ENCODE data around the gene ZNF324B.
A peak's percentile ranks its signal among the peaks of the same experiment; 100 is the strongest.

Gene ZNF324B

DNA sequence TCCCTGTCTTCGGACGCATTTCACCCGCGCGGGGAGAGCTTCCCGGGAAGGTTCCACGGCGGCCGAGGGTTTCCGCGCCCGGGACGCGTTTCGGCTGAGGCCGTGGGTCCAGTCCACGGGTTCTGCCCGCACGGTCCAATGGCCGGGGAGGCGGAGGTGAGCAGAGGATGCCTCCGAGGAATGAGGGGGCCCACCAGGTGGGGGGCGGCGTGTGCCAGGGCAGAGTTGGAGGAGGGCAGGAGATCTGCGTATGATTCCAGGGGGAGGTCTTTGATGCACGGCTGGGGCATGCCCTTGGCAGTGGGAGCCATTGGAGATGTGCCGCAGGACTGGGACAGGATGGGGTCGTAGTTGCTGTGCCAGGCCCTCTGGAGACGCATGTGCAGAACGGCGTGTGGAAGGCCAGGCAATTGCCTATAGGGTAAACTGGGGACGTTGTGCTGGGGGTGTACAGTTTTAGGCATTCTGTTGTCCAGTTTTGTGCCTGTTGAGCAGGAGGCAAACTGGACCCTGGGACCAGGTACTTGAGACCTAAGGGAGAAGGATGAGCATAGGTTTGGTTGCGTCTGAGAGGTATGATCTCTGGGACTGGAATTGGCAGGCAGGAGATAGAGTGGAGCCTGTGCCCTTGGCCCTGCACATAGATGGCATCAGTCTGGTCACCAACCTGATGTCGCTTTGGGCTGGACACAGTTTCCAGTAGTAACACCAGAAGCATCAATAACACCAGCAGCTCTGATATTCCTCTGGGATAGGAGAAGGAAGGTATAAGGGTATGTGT is 42.2 kb upstream of the ZNF324B start:
- TF ChIP-seq CTCF (conservative IDR thresholded peaks at IDR 0.05): no peak
- TF ChIP-seq ZFX (IDR thresholded peaks at IDR 0.05): peak; percentile 72
- peak overlapping the region; percentile 88 for H3K27ac ChIP-seq

- no peak overlapping the region for H3K27ac ChIP-seq
- no peak for TF ChIP-seq CTCF (conservative IDR thresholded peaks at IDR 0.05)
- TF ChIP-seq ZFX (IDR thresholded peaks at IDR 0.05): no peak
Observed at GRCh38 chr19:58416604-58417003, 34.8 kb upstream of the ZNF324B start.

GRCh38 chr19:58417071-58417470 is 34.4 kb upstream of the ZNF324B start:
- TF ChIP-seq CTCF (conservative IDR thresholded peaks at IDR 0.05): no peak
- TF ChIP-seq ZFX (IDR thresholded peaks at IDR 0.05): no peak
- no peak overlapping the region for H3K27ac ChIP-seq

GRCh38 chr19:58428617-58429016 is 22.8 kb upstream of the ZNF324B start:
- H3K27ac ChIP-seq: no peak overlapping the region
- no peak for TF ChIP-seq CTCF (conservative IDR thresholded peaks at IDR 0.05)
- no peak for TF ChIP-seq ZFX (IDR thresholded peaks at IDR 0.05)

- no peak overlapping the region for H3K27ac ChIP-seq
- TF ChIP-seq ZFX (IDR thresholded peaks at IDR 0.05): no peak
- TF ChIP-seq CTCF (conservative IDR thresholded peaks at IDR 0.05): no peak
Observed at GRCh38 chr19:58429745-58430144, 21.7 kb upstream of the ZNF324B start.

DNA sequence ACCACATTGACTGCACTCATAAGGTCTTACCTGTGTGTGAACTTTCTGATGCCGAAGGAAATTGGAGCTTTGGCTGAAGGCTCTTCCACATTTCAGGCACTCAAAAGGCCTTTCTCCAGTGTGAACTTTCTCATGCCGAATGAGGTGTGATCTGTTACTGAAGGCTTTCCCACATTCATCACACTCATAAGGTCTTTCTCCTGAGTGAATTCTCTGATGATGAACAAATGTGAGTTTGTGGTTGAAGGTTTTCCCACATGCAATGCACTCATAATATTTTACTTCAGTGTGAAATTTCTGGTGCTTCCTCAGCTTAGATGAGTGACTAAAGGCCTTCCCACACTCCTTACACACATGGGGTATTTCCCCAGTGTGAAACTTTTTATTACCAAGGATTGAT is 17.2 kb upstream of the ZNF324B start:
- TF ChIP-seq CTCF (conservative IDR thresholded peaks at IDR 0.05): no peak
- no peak for TF ChIP-seq ZFX (IDR thresholded peaks at IDR 0.05)
- no peak overlapping the region for H3K27ac ChIP-seq

DNA sequence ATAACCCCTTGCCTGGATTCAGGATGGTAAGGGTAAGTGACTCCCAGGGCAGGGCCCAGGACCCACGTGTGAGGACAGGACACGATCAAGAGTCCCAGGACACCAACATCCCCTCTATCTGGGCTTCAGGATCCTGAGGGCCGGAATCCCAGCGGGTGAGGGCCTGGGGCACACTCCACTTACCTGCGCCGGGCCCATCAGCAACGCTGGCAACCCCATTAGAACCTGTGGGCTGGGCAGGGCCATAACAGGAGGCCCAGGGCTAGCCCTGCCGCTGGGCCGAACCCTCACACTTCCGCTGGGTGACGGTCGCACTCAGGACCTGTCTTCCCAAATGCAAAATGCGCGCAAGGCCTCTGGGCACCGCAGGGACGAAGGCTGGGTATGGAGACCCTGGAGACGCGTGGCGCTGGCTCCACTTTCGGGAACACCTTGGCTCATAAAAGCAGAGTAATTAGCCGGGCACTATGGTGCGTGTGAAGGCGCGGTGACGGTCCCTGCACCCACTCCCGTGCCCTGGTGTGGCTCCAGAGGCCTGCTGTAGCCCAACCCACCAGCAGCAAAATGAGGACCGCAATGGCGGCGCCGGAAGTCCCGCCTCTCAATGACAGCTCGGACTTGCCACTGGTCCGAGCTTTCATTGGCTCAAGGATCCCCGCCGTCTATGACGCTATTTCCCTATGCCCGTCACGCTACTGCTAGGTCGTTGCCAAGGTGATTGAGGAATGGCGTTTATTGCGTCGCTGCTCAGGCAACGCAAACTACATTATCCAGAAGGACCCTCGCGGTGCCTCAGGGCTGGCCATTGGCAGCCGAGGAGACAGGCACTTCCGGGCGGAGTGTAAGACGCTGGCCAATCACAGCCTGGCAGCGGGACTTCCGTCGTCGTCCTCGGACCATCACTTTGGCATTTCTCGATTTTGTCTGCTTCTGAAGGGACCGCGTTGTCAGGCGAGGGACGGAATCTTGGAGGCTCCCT is 11.6 kb upstream of the ZNF324B start, which contains the start of gene ZNF132:
TSS of gene ZNF132 (minus strand) at position 578 of the 979 bp plus-strand sequence. CDS start at position 246, 332 bp downstream.
- H3K27ac ChIP-seq: no peak within 1 kb of the TSS; the same call in 1 of the 2 replicates

More for the DNA sequence above, 11.6 kb upstream of the ZNF324B start, which contains the start of gene ZNF132:
- no peak for TF ChIP-seq ZFX (IDR thresholded peaks at IDR 0.05)

Measured in C4-2B (cell line).